Caco-2 (cell line): ENCODE results near the gene OGG1. TPM values are rescaled to one million over a fixed set of nuclear protein-coding genes. Genes with fewer than 3 reads are reported as not detected.
A peak's percentile ranks its signal among the peaks of the same experiment; 100 is the strongest.

ENCODE experiments used
- BruUV-seq: library from RNA; stranded (reverse); fragments of 400-500 nt; replicated peaks from 2 replicates; lab custom pipeline; 2021; lab: Mats Ljungman, UMichigan
- CTCF ChIA-PET: fragments of 300-600 bp; sonication (Branson Sonifier 250); formaldehyde crosslinking; loops from one replicate; lab custom pipeline; 2022; ENCODE audit warnings: antibody characterized with exemption; lab: Charles Lee
- POLR2A ChIA-PET: fragments of 300-600 bp; sonication (Branson Sonifier 250); formaldehyde crosslinking; loops from one replicate; lab custom pipeline; 2022; ENCODE audit warnings: antibody characterized with exemption; lab: Charles Lee
- DNase-seq, 2 experiments: peaks; one replicate each; pipeline versions ENCODE4 v3.0.0 to v3.0.0-alpha.2; 2020 to 2022
- H3K27me3 ChIP-seq: replicated peaks from 2 replicates; pipeline ENCODE4 v1.6.0; 2011; ENCODE audit warnings: low read length; ENCODE audit not compliant: control insufficient read depth, insufficient read depth
- H3K36me3 ChIP-seq: 2 replicates; pipeline ENCODE4 v1.5.1; 2011; ENCODE audit warnings: low read length; ENCODE audit not compliant: control insufficient read depth, insufficient read depth
- H3K4me1 ChIP-seq: fragments of 250-450 bp; sonication (Bioruptor Pico); 2 replicates; pipeline ENCODE4 v1.5.1; 2020; ENCODE audit warnings: mild to moderate bottlenecking
- H3K4me3 ChIP-seq: 2 replicates; pipeline ENCODE4 v1.5.1; 2011; ENCODE audit warnings: low read depth, mild to moderate bottlenecking, control low read depth, low read length
- H3K9me3 ChIP-seq: fragments of 250-450 bp; sonication (Bioruptor Pico); 2 replicates; pipeline ENCODE4 v1.5.1; 2020; ENCODE audit warnings: mild to moderate bottlenecking, moderate library complexity
- H3K27ac Mint-ChIP-seq: one replicate; pipeline ENCODE4 v1.8.0; 2022; ENCODE audit warnings: mixed read lengths; ENCODE audit not compliant: unreplicated experiment
- H3K27me3 Mint-ChIP-seq: one replicate; pipeline ENCODE4 v1.8.0; 2022; ENCODE audit warnings: mixed read lengths; ENCODE audit not compliant: insufficient read depth, unreplicated experiment
- H3K36me3 Mint-ChIP-seq: one replicate; pipeline ENCODE4 v1.8.0; 2022; ENCODE audit warnings: mild to moderate bottlenecking, mixed read lengths; ENCODE audit not compliant: insufficient read depth, unreplicated experiment
- H3K4me1 Mint-ChIP-seq: one replicate; pipeline ENCODE4 v1.8.0; 2022; ENCODE audit warnings: low read depth, mixed read lengths; ENCODE audit not compliant: unreplicated experiment
- H3K4me3 Mint-ChIP-seq: one replicate; pipeline ENCODE4 v1.8.0; 2022; ENCODE audit warnings: mild to moderate bottlenecking, moderate library complexity, mixed read lengths; ENCODE audit not compliant: unreplicated experiment
- H3K9me3 Mint-ChIP-seq: one replicate; pipeline ENCODE4 v1.8.0; 2022; ENCODE audit warnings: mixed read lengths; ENCODE audit not compliant: unreplicated experiment
- CTCF ChIP-seq, 2 experiments: fragments of 200-600 bp in 1 of 2; IDR thresholded peaks; 1 replicate in 1 of 2; 2 replicates in 1 of 2; pipeline versions ENCODE4 v1.5.1 to v1.8.0; 2011 to 2022; ENCODE audit warnings: antibody characterized with exemption in 1 of 2, control low read depth in 1 of 2, inconsistent platforms in 1 of 2, low read depth in 1 of 2, low read length in 1 of 2, mild to moderate bottlenecking in 1 of 2, moderate library complexity in 1 of 2; ENCODE audit not compliant: insufficient read depth in 1 of 2, severe bottlenecking in 1 of 2, unreplicated experiment in 1 of 2
- intact Hi-C: fragments of 100-400 bp; cut with micrococcal nuclease; formaldehyde crosslinking; loops from one replicate; pipeline ENCODE4 v1.10.0; 2022; ENCODE audit not compliant: unreplicated experiment
- total RNA-seq: library from RNA; stranded (reverse); gene quantifications from 2 replicates; pipeline ENCODE4 v1.2.3, GENCODE V29; 2022

Gene OGG1
- total RNA-seq, 1 experiment from 2014 or later = 25.3 TPM

DNA sequence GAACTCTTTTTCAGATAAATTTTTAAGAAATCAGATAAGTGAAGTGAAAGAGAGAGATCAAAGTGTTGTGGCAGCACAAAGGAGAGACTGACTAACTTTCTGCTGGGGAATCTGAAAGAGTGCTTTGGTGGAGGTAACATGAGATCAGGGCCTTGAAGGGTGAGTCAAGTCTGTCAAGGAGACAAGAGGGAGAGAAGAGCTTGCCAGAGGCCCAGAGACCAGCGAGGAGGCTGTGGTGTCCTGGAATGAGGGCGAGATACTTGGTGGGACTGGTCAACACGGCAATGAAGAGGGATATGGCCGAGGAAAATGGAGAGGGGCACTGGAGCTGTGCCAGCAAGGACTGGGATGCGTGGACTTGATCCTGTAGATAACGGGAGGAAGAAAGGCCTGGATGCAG lies 38.0 kb downstream of the OGG1 start:
- no peaks in the 10 kb centered on the region for H3K27me3 ChIP-seq
- H3K9me3 Mint-ChIP-seq = no peaks in the 10 kb centered on the region
- H3K4me1 ChIP-seq = 0 out of 2 replicates have a peak, but pooled peaks cover 6% of the 10 kb centered on the region
- peaks cover 67% of the 10 kb centered on the region for H3K36me3 Mint-ChIP-seq
- no peak overlapping the region for H3K4me3 ChIP-seq
- CTCF ChIA-PET = no interaction called here
- no peak for TF ChIP-seq CTCF (IDR thresholded peaks at IDR 0.05; ENCODE audit: insufficient read depth in 1 of 2, low read depth in 1 of 2, low read length in 1 of 2, severe bottlenecking in 1 of 2, unreplicated experiment in 1 of 2)
- POLR2A ChIA-PET = no interaction called here
- H3K36me3 ChIP-seq = peaks cover 3% of the 10 kb centered on the region
- no peaks in the 10 kb centered on the region for H3K9me3 ChIP-seq
- peaks cover 12% of the 10 kb centered on the region for H3K4me1 Mint-ChIP-seq
- intact Hi-C loops = no loop called here
- H3K4me3 Mint-ChIP-seq = no peak overlapping the region
- no TSS peak for BruUV-seq
- no peak for DNase-seq
- H3K27ac Mint-ChIP-seq = no peak overlapping the region
- no peaks in the 10 kb centered on the region for H3K27me3 Mint-ChIP-seq

GRCh38 chr3:9791127-9791526 lies 41.4 kb downstream of the OGG1 start:
- Histone ChIP-seq H3K4me1 (0 out of 2 replicates have a peak, but pooled peaks cover 6% of the 10 kb centered on the region), H3K36me3 (peaks cover 3% of the 10 kb centered on the region), H3K4me3 (no peak overlapping the region), H3K27me3 (no peaks in the 10 kb centered on the region), H3K9me3 (no peaks in the 10 kb centered on the region)
- ChIA-PET CTCF (no interaction called here), POLR2A (no interaction called here)
- DNase-seq = no peak
- no peak for TF ChIP-seq CTCF (IDR thresholded peaks at IDR 0.05; ENCODE audit: insufficient read depth in 1 of 2, low read depth in 1 of 2, low read length in 1 of 2, severe bottlenecking in 1 of 2, unreplicated experiment in 1 of 2)
- Mint-ChIP-seq H3K4me1 (peaks cover 12% of the 10 kb centered on the region), H3K4me3 (no peak overlapping the region), H3K36me3 (peaks cover 75% of the 10 kb centered on the region), H3K27ac (no peak overlapping the region), H3K9me3 (no peaks in the 10 kb centered on the region), H3K27me3 (no peaks in the 10 kb centered on the region)
- no TSS peak for BruUV-seq
- intact Hi-C loops = no loop called here

DNA sequence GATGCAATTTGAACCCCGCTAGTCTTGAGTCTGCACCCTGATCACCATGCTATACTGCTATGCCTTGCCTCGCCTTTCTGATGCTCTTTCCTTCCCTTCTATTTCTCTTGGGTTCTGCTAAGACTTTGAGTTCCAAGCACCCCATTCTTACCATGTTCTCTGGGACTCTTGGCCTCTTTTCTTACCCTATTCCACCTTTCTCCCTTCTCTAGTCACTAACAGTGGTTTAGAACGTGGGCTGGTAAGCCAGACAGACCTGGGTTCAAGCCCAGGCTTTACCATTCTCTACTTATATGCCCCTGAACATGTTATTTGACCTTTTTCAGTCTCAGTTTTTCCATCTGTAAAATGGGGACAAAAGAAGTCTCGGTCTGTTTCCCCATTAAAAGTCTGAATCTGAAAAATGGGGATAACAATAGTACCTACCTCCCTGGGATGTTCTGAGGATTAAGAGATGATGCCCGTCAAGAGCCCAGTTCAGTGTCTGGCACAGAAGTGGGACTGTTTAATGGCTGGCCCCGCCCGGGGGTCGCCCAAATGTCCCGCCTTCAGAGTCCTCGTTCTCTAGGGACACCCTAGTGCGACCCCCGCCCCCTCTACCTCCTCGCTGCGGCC lies 42.1 kb downstream of the OGG1 start:
- POLR2A ChIA-PET = interaction anchor here (1.0 to 1.4 kb wide), 5 partner anchors 42 to 456 kb away, joined by 3 to 14 read pairs (median 3); partner anchors contain the start of genes FANCD2, MTMR14, OGG1 and TATDN2

More for the DNA sequence above, 42.1 kb downstream of the OGG1 start:
- H3K9me3 Mint-ChIP-seq = no peaks in the 10 kb centered on the region
- DNase-seq = no peak
- H3K4me3 Mint-ChIP-seq = peak overlapping the region; percentile 92
- TF ChIP-seq CTCF (IDR thresholded peaks at IDR 0.05; ENCODE audit: insufficient read depth in 1 of 2, low read depth in 1 of 2, low read length in 1 of 2, severe bottlenecking in 1 of 2, unreplicated experiment in 1 of 2) = no peak
- intact Hi-C loops = loop anchor here (1.0 kb wide), 1 partner anchor 42 kb away; no protein-coding TSS in a partner anchor
- peaks cover 12% of the 10 kb centered on the region for H3K4me1 Mint-ChIP-seq
- Histone ChIP-seq H3K9me3 (no peaks in the 10 kb centered on the region), H3K36me3 (peaks cover 3% of the 10 kb centered on the region), H3K4me3 (peak overlapping the region; percentile 80), H3K4me1 (0 out of 2 replicates have a peak, but pooled peaks cover 6% of the 10 kb centered on the region), H3K27me3 (no peaks in the 10 kb centered on the region)
- no peaks in the 10 kb centered on the region for H3K27me3 Mint-ChIP-seq
- H3K27ac Mint-ChIP-seq = peak overlapping the region; percentile 100
- TSS peak; percentile 64 for BruUV-seq
- CTCF ChIA-PET = interaction anchor here (1.3 kb wide), 1 partner anchor 60 kb away, joined by 4 read pairs; the partner anchor contains the start of gene BRPF1
- peaks cover 75% of the 10 kb centered on the region for H3K36me3 Mint-ChIP-seq
